Activated CD4-positive, alpha-beta T cell treated with anti-CD3 and anti-CD28 coated beads, Interleukin-2, amount 10 ng/mL, durations not matched to agents 7 days and 5 days (primary cell): ENCODE data around the gene DNPH1. TPM values are rescaled to one million over a fixed set of nuclear protein-coding genes. Genes with fewer than 3 reads are reported as not detected.

ENCODE experiments used
- CTCF ChIA-PET: fragments of 350-600 bp; sonication (Branson Sonifier 250); formaldehyde crosslinking; loops from one replicate; lab custom pipeline; 2021; ENCODE audit warnings: antibody characterized with exemption; lab: Charles Lee
- POLR2A ChIA-PET: fragments of 350-600 bp; sonication (Branson Sonifier 250); formaldehyde crosslinking; loops from one replicate; lab custom pipeline; 2021; ENCODE audit warnings: antibody characterized with exemption; lab: Charles Lee
- DNase-seq: peaks from one replicate; pipeline ENCODE4 v3.0.0-alpha.2; 2020
- H3K27ac Mint-ChIP-seq: one replicate; pipeline ENCODE4 v1.8.0; 2021; ENCODE audit warnings: mild to moderate bottlenecking, moderate library complexity, mixed read lengths
- H3K27me3 Mint-ChIP-seq: one replicate; pipeline ENCODE4 v1.8.0; 2021; ENCODE audit warnings: mixed read lengths
- H3K36me3 Mint-ChIP-seq: one replicate; pipeline ENCODE4 v1.8.0; 2021; ENCODE audit warnings: low read depth, mixed read lengths
- H3K4me1 Mint-ChIP-seq: one replicate; pipeline ENCODE4 v1.8.0; 2021; ENCODE audit warnings: mixed read lengths
- H3K4me3 Mint-ChIP-seq: one replicate; pipeline ENCODE4 v1.8.0; 2021; ENCODE audit warnings: mild to moderate bottlenecking, moderate library complexity, mixed read lengths
- H3K9me3 Mint-ChIP-seq: one replicate; pipeline ENCODE4 v1.8.0; 2021; ENCODE audit warnings: mixed read lengths
- total RNA-seq, 2 experiments: library from RNA; stranded (reverse); gene quantifications; one replicate each; pipeline ENCODE4 v1.2.3, GENCODE V29; 2021

The DNPH1 gene
- total RNA-seq, 2 experiments from 2014 or later = 36.7 to 48.6 TPM

DNA sequence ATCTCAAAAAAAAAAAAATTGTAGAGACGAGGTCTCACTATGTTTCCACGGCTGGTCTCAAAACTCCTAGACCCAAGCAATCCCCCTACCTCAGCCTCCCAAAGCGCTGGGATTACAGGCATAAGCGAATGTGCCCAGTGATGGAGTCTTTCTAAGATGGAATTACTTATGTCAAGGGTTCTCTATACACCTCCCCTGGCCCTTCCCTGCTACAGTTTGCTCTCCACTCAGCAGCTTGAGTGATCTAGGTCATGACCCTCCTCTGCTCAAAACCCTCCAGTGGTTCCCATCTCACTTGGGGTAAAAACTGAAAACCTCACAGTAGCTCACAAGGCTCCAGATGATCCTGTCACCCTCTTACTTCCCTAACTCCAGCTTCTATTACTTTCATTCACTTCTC lies 1.8 kb upstream of the DNPH1 start:
- ChIA-PET POLR2A (no interaction called here), CTCF (interaction anchor here (0.6 to 3.2 kb wide), 6 partner anchors 11 to 279 kb away, joined by 3 to 21 read pairs (median 4); partner anchors contain the start of gene TTBK1)
- peaks cover 8% of the 10 kb centered on the region for H3K27me3 Mint-ChIP-seq
- no peak for DNase-seq
- no peak overlapping the region for H3K27ac Mint-ChIP-seq
- H3K9me3 Mint-ChIP-seq = no peaks in the 10 kb centered on the region
- peaks cover 4% of the 10 kb centered on the region for H3K36me3 Mint-ChIP-seq
- H3K4me3 Mint-ChIP-seq = no peak overlapping the region
- H3K4me1 Mint-ChIP-seq = peaks cover 28% of the 10 kb centered on the region

DNA sequence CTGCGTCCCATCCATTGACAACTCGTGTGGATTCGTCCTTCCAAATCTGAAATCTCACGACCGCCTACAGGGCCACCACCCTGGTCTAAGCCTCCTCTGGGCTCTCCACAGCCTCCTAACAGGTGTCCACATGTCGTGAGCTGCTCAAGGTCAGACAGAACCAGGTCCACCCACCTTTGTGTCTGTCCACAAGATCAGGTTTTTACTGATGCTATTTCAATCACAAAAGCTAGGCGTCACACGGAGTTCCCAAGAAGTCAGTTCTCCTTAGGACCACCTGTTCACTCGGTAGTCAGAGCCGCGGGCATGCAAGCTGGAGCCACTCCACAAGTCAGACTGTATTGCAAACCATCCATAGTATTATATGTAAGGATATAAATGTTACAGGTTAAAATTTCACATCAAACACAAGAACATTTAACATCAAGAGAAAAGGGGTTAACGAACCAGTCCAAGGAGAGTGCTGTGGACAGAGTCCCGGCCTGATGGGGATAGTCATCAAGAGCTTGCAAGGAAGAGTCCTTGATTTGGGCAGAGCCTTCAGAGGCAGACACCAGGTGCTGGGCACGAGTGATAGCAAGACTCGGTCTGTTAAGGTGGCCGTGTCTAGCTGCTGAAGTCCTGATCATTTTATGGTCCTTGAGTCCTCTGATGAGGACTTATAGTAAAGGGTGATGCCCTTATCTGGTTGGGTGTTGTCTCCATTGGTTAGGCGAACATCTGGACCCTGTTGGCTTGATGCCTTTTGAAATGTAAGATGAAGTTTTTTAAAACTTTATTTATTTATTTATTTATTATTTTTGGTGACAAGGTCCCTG lies 731 bp upstream of the DNPH1 start:
- POLR2A ChIA-PET = no interaction called here
- peaks cover 8% of the 10 kb centered on the region for H3K27me3 Mint-ChIP-seq
- peaks cover 12% of the 10 kb centered on the region for H3K36me3 Mint-ChIP-seq
- H3K4me1 Mint-ChIP-seq = peaks cover 38% of the 10 kb centered on the region
- CTCF ChIA-PET = interaction anchor here (0.6 to 3.2 kb wide), 22 partner anchors 8 to 289 kb away, joined by 3 to 21 read pairs (median 6); partner anchors contain the start of genes CUL9 and TTBK1
- peak overlapping the region; percentile 90 for H3K27ac Mint-ChIP-seq
- H3K9me3 Mint-ChIP-seq = no peaks in the 10 kb centered on the region
- DNase-seq = no peak
- peak overlapping the region; percentile 78 for H3K4me3 Mint-ChIP-seq

DNA sequence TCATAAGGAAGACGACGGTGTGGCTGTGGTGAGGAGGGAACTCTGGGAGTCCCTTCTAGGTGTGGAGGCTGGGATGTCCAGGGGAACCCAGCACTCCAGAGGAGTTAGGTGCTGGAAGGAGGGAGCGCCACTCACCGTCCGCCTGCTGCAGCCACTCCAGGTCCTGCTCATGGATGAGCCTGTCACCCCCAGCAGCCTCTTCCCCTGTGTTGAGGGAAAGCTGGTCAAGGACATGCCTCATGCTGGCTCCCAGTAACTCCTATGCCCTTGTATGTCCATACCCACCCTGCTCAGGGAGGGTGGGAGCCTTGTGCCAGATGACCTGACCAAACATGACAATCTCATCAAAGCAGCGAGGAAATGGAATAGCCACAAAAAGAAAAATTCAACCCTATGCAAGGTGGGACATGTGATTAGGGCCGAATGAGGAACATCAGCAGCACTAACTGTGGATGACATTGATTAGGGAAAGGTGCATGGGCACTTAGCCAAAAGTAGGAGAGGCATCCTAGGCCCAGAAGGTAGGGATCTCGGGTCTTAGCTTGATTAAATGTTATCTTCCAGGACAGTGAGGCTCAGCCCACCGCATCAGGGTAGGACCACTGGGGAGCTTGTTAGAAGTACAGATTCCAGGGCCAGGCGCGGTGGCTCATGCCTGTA lies 3.0 kb downstream of the DNPH1 start:
- ChIA-PET CTCF (interaction anchor here (0.6 to 1.3 kb wide), 2 partner anchors 17 to 132 kb away, joined by 4 read pairs; partner anchors contain the start of gene TTBK1), POLR2A (no interaction called here)
- Mint-ChIP-seq H3K4me3 (no peak overlapping the region), H3K27me3 (peaks cover 2% of the 10 kb centered on the region), H3K9me3 (no peaks in the 10 kb centered on the region), H3K4me1 (peaks cover 62% of the 10 kb centered on the region), H3K36me3 (peaks cover 24% of the 10 kb centered on the region), H3K27ac (peak overlapping the region; percentile 72)
- DNase-seq = no peak

DNA sequence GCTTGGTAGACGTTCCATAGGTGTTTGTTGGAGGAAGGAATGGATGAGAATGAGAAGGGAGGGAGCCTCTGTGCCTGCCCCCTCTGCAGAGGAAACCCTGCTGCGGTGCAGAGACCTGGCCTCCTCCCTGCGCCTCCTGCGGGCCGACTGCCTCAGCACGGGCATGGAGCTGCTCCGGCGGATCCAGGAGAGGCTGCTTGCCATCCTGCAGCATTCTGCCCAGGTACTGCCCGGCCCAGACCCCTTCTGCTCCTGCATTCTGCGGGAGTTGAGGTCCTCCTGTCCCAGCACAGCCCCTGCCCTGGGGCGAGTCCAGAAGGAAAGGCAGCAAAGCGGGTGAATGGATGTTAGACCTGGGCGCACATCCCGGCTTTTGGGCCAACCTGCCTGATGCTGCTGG lies 6.1 kb downstream of the DNPH1 start:
- Mint-ChIP-seq H3K27me3 (no peaks in the 10 kb centered on the region), H3K9me3 (no peaks in the 10 kb centered on the region), H3K4me1 (peaks cover 53% of the 10 kb centered on the region), H3K27ac (no peak overlapping the region), H3K4me3 (no peak overlapping the region), H3K36me3 (peaks cover 24% of the 10 kb centered on the region)
- POLR2A ChIA-PET = no interaction called here
- no peak for DNase-seq
- CTCF ChIA-PET = interaction anchor here (2.2 kb wide), 1 partner anchor 15 kb away, joined by 8 read pairs; no protein-coding TSS in a partner anchor

DNA sequence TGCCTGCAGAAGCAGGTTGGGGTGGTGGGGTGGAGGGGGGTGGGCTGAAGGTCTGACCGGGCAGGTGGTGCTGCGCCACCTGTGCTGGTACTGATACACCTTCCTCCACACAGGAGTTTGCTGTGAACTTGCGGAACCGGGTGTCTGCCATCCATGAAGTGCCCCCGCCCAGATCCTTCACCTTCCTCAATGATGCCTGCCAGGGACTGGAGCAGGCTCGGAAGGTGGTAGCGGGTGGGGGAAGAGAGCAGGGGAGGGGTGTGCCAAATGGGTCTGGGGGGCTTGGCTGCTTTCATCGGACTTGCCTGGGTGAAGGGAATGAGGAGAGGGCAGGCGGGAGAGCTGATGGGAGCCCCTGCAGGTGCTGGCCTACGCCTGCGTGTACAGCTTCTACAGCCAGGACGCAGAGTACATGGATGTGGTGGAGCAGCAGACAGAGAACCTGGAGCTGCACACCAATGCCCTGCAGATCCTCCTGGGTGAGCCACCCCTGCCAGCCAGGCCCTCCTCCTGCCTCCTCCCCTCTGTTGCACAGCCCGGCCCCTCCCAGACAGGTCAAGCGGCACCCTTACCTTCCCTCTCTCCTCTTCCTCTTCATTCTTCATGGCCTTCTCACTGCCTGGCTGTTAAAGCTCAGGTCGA lies 6.7 kb downstream of the DNPH1 start:
- Mint-ChIP-seq H3K36me3 (peaks cover 24% of the 10 kb centered on the region), H3K9me3 (no peaks in the 10 kb centered on the region), H3K27me3 (no peaks in the 10 kb centered on the region), H3K27ac (peak overlapping the region; percentile 76), H3K4me1 (peaks cover 46% of the 10 kb centered on the region), H3K4me3 (no peak overlapping the region)
- POLR2A ChIA-PET = no interaction called here
- CTCF ChIA-PET = no interaction called here
- DNase-seq = no peak

DNA sequence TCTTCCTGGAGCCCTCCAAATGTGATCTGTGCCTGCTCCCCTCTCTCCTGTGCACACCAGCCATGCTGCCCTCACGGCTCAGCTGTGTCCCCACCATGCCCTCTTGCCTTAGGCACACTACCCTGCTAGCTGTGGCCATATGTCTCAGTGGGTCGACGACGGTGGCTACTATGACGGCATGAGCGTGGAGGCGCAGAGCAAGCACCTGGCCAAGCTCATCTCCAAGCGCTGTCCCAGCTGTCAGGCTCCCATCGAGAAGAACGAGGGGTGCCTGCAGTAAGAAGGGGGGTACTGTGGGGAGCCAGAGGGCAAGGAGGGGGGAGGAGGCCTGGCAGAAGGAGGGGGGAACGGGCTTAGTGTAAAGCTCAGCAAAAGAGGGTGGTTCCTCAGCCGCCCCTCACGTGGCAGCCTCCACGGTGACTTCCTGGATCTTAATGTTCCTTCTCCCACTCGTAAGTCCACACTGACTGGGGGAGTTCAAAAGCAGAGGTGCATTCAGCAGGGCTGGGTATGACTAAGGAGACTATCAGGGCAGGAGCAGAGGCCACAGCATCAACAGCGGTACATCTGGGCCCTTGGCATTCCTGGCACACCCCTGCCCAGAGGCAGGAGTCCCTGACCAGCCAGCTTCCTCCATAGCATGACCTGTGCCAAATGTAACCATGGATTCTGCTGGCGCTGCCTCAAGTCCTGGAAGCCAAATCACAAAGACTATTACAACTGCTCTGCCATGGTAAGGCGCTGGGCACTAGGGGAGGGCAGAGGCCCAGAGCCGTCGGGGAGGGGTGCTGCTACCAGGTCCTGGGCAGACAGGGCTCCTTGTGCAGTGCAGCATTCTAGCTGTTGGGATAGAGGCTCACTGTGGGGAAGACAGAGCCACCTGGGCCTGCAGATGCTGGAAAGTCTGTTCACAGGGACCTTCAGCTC lies 8.0 kb downstream of the DNPH1 start:
- no peaks in the 10 kb centered on the region for H3K27me3 Mint-ChIP-seq
- no peak overlapping the region for H3K4me3 Mint-ChIP-seq
- CTCF ChIA-PET = interaction anchor here (0.6 to 1.4 kb wide), 4 partner anchors 8 to 1305 kb away, joined by 3 to 7 read pairs (median 3); partner anchors contain the start of gene DNPH1

DNA sequence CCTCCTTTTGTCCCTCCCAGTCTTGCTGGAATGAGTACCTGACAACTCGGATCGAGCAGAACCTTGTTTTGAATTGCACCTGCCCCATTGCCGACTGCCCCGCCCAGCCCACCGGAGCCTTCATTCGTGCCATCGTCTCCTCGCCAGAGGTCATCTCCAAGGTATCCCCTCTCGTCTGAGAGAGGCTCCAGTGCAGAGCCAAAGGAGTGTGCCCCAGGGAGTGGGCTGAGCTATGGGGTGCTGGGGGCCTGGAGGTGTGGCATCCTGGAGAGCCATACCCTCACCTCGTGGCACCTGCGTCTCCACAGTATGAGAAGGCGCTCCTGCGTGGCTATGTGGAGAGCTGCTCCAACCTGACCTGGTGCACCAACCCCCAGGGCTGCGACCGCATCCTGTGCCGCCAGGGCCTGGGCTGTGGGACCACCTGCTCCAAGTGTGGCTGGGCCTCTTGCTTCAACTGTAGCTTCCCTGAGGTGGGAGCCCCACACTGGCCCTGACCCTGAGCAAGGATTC lies 8.8 kb downstream of the DNPH1 start:
- Mint-ChIP-seq H3K27me3 (no peaks in the 10 kb centered on the region), H3K4me3 (no peak overlapping the region), H3K36me3 (peaks cover 21% of the 10 kb centered on the region), H3K27ac (no peak overlapping the region), H3K4me1 (peaks cover 31% of the 10 kb centered on the region), H3K9me3 (no peaks in the 10 kb centered on the region)
- CTCF ChIA-PET = interaction anchor here (0.6 to 2.1 kb wide), 6 partner anchors 9 to 1304 kb away, joined by 3 to 8 read pairs (median 3); partner anchors contain the start of gene DNPH1
- DNase-seq = no peak
- POLR2A ChIA-PET = no interaction called here

More for the DNA sequence above, 8.0 kb downstream of the DNPH1 start:
- no peaks in the 10 kb centered on the region for H3K9me3 Mint-ChIP-seq
- DNase-seq = no peak
- H3K36me3 Mint-ChIP-seq = peaks cover 24% of the 10 kb centered on the region
- no peak overlapping the region for H3K27ac Mint-ChIP-seq
- peaks cover 39% of the 10 kb centered on the region for H3K4me1 Mint-ChIP-seq
- POLR2A ChIA-PET = no interaction called here

DNA sequence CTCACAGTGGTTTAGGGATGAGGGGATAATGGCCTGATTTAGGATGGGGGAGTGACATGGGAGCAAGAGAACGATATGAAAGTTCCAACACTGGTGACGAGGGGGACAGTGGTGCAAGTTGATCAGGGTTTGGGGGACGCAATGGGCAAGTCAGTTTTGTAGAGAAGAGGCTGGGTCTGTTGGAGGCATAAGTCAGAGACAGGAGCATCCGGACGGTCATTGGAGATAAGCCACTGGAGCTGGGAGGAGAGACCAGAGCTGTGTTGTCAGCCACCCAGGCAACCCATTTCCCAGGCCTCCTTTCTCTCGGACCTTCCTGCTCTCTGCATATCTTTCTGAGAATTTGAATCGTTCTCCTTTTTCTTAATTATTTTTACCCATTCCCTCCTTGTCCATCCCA lies 9.5 kb downstream of the DNPH1 start:
- no peak for DNase-seq
- POLR2A ChIA-PET = no interaction called here
- Mint-ChIP-seq H3K27me3 (no peaks in the 10 kb centered on the region), H3K4me1 (peaks cover 26% of the 10 kb centered on the region), H3K27ac (no peak overlapping the region), H3K36me3 (peaks cover 18% of the 10 kb centered on the region), H3K4me3 (no peak overlapping the region), H3K9me3 (no peaks in the 10 kb centered on the region)
- CTCF ChIA-PET = interaction anchor here (1.0 to 2.1 kb wide), 2 partner anchors 9 to 102 kb away, joined by 3 to 8 read pairs; partner anchors contain the start of gene DNPH1

DNA sequence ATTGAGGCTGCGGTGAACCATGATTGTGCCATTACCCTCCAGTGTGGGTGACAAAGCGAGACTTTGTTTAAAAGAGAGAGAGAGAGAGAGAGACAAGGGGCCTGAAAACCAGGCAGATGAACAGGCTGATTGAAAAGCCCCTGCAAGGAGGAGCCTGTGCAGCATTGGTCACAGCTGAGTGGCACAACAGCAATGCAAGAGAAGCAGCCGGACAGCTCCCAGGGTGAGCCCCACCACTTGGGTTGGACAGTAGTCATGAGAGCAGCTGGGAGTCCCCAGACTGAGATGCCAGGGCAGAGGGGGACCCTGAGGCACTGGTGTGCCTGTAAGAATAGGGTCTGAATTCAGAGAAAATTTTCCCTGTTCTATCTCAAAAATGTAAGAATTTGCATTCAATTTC lies 10.2 kb downstream of the DNPH1 start:
- Mint-ChIP-seq H3K27ac (no peak overlapping the region), H3K4me3 (no peak overlapping the region), H3K36me3 (peaks cover 17% of the 10 kb centered on the region), H3K9me3 (no peaks in the 10 kb centered on the region), H3K4me1 (peaks cover 21% of the 10 kb centered on the region), H3K27me3 (no peaks in the 10 kb centered on the region)
- CTCF ChIA-PET = interaction anchor here (2.1 kb wide), 1 partner anchor 10 kb away, joined by 8 read pairs; the partner anchor contains the start of gene DNPH1
- POLR2A ChIA-PET = no interaction called here
- no peak for DNase-seq

DNA sequence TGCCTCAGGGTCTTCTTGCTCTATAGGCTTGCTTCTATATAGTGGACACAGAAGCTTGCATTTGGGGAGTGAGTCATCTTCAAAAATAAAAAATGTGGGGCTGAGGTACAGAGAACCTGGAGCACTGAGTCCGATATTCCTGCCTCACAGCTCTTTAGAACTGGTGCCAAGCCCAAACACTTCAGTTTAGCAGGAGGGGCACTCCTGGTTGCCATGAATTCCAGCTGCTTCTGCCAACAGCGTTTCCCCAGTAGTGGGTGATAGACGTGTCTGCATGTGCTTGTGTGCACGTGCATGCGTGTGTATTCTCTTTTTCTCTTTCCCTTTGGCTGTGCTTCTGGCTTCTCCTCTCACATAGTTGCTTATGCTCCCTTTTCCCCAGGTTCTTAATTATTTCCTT lies 11.9 kb downstream of the DNPH1 start:
- H3K4me1 Mint-ChIP-seq = peaks cover 7% of the 10 kb centered on the region
- H3K27ac Mint-ChIP-seq = no peak overlapping the region
- ChIA-PET POLR2A (no interaction called here), CTCF (interaction anchor here (0.7 kb wide), 1 partner anchor 12 kb away, joined by 3 read pairs; the partner anchor contains the start of gene DNPH1)
- H3K4me3 Mint-ChIP-seq = no peak overlapping the region
- no peaks in the 10 kb centered on the region for H3K27me3 Mint-ChIP-seq
- H3K36me3 Mint-ChIP-seq = peaks cover 17% of the 10 kb centered on the region
- no peak for DNase-seq
- no peaks in the 10 kb centered on the region for H3K9me3 Mint-ChIP-seq

DNA sequence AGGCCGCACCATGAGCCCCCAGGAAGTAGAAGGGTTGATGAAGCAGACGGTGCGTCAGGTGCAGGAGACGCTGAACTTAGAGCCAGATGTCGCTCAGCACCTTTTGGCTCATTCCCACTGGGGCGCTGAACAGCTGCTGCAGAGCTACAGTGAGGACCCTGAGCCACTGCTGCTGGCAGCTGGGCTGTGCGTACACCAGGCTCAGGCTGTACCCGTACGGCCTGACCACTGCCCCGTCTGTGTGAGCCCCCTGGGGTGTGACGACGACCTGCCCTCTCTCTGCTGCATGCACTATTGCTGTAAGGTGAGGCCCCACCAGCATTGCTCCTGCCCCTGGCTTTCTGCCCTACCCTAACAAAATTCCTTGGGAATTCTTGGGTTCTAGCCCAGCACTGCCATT lies 13.1 kb downstream of the DNPH1 start:
- peaks cover 14% of the 10 kb centered on the region for H3K36me3 Mint-ChIP-seq
- ChIA-PET CTCF (interaction anchor here (1.4 kb wide), 1 partner anchor 13 kb away, joined by 3 read pairs; the partner anchor contains the start of gene DNPH1), POLR2A (no interaction called here)
- no peaks in the 10 kb centered on the region for H3K27me3 Mint-ChIP-seq
- no peak for DNase-seq
- no peaks in the 10 kb centered on the region for H3K9me3 Mint-ChIP-seq
- H3K4me3 Mint-ChIP-seq = no peak overlapping the region
- H3K4me1 Mint-ChIP-seq = peaks cover 2% of the 10 kb centered on the region
- no peak overlapping the region for H3K27ac Mint-ChIP-seq
